Activated gamma-delta T cell treated with anti-CD3 and anti-CD28 coated beads, Interleukin-2, amount 50 U/mL, for 16 hours (primary cell): ENCODE results near the gene ARHGEF38.
"Not testable (repeated sequence)": the region's sequence is repeated elsewhere in the genome, so short reads cannot be mapped to it uniquely, and the experiment has no call there.

Experiments used
- DNase-seq: peaks from one replicate; pipeline ENCODE4 v3.0.0-alpha.2; 2020; ENCODE audit warnings: low read depth

Gene ARHGEF38

DNA sequence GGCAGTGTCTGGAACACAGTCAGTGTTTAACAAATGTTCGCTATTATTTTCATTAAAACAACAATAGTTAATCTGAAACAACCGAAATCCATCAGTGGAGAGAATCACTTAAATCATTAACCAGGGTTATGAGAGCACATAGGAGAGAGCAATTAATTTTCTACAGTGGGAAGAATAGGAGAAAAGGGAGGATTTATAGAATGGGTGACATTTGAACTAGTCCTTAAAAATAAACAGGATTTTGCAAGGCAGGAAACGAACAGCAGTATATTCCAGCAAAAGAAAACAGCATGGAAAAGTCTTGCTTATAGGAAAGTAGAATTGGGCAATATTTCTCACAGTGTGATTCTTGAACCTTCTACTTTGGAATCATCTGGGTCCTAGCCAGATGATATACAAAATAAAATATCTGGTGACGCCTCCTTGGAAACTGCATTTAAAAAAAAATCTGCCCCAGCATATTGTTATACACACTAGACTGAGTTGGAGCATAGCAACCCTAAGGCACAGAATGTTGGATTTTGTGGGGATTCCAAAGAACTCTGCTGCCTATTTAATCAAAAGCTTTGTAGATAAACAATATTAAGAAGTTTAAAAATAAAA lies 100.0 kb downstream of the ARHGEF38 start:
- DNase-seq: no peak

DNA sequence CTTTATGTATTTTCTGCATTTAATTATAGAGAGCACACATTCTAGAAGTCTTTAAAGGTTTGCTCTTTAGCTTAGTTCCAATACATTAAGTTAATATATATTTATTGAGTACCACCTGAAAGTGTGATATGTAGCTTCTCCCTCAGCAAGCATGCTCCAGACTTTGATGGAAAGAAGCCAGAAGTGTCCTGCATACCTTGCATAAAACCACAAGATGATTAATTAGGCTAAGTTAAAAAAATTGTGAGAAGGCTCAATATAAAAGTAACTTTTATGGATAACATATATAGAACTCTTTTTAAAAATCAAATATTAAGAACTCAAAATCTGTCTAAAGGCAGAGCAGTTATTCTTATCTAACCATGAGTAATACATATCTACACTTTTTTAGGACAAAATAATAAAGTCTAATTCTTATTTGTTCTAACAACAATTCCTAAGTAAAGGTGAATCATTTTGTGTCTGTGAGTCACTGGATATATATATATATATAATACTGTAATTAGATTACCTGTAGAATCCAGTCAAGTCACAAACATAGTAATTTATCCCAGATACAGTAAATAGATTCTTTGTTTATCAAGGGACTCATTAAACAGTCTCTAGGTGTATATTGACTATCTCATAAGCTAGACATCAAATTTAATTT lies 104.8 kb downstream of the ARHGEF38 start:
- DNase-seq: no peak

DNA sequence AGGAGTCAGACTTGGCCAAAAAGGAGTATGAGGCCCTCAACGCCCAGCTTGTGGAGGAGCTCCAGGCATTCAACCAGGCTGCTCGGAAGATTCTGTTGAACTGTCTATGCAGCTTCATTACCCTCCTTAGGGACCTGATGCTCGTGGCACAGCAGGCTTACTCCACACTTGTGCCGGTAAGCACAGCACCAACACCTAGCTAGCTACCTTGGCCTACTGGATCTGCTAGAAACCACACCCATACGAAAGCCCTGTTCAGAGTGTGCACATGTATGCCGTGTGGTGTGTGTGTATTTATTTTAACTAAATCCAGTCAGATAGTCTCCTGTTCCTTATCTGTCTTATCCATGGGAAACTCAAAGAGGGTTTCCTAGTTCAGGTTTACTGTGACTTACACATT lies 106.8 kb downstream of the ARHGEF38 start:
- DNase-seq: no peak

DNA sequence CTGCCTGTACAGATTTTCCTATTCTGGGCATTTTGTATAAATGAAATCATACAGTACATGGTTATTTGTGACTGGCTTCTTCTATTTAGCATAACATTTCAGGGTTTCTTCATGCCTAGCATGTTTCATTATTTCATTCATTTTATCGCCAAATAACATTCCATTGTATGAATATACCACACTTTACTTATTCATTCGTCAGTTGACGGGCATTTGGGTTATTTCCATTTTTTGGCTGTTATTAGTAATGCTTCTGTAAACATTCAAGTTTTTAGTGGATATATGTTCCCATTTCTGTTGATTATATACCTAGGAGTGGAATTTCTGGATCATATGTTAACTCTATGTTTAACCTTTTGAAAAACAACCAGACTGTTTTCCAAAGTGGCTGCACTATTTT lies 108.6 kb downstream of the ARHGEF38 start:
- DNase-seq: no peak

DNA sequence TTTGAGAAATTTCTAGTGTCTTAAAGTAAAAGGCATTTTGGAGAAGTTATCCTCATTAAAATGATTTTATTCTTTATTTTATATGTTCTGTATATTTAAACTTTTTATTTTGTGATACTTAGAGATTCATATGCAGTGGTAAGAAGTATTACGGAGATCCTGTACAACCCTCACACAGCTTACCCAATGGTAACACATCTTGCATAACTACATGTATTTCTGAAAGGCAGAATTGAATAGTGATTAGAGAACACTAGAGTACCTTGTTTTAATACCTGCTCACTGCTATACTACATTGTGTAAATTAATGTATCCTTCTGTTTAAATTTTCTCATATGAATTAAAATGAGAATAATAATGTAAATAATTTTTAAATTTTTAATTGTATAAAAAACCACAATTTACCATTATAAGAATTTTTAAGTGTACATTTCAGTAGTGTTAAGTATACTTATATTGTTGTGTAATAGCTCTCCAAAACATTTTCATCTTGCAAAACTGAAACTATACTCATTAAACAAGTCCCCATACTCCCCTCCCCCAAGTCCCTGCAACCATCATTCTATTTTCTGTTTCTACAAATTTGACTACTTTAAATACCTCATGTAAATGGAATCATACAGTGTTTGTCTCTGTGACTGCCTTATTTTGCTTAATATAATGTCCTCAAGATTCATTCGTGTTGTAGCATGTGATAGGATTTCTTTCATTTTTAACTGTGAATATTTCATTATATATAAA lies 110.7 kb downstream of the ARHGEF38 start:
- DNase-seq: no peak

DNA sequence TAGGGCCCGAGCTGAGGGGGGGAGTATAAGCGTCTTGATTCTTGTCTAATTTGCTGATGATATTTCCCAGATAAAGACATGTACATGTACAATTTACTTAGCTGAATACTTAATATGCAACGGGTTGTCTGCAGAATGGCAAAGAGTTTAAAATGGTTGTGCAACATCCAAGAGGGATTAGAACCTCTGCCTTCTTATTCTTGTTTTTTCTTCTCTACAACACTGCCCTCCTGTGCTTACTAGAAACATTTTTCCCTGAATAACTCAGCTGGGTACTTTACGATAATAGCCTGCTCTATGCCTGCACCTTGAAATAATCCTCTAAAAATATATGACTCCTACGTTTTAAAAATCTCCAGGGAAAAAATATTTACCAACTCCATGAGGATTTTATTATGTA lies 114.3 kb downstream of the ARHGEF38 start:
- DNase-seq: no peak

DNA sequence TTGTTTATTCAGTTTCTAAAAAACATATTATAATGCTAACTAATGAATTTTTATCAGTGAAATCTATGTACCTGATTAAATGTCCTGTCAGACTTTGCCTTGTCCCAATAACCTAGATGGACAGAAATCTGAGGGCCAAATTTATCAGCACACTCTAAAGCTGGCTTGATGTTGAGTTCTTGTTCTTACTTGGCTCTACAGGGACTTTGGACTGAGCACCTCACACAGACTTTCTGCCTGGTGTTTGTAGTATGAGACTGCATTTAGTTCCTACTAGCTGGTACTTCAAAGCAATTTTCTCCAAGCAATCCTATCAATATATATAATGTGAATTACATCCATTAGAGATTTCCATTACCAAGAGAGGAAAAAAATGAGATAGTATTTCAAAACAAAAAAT lies 118.3 kb downstream of the ARHGEF38 start:
- no peak for DNase-seq

DNA sequence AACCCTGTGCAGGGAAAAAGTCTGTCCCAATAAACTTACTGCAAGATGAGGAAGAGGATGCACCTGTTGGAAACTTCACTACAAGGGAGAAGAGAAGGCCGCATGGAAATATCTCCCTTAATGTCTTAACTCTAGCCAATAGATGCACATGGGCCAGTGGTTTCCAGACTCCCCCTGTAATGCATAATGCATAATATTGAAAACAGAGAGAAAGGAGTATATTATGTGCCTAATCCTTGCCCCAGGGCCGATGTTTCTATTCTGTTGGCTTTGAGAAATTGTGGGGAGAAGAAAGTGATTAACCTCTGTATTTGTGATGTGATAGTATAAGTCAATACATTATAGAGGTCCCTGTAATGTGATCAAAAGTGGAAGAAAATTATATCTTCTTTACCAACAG lies 118.9 kb downstream of the ARHGEF38 start:
- DNase-seq: no peak

DNA sequence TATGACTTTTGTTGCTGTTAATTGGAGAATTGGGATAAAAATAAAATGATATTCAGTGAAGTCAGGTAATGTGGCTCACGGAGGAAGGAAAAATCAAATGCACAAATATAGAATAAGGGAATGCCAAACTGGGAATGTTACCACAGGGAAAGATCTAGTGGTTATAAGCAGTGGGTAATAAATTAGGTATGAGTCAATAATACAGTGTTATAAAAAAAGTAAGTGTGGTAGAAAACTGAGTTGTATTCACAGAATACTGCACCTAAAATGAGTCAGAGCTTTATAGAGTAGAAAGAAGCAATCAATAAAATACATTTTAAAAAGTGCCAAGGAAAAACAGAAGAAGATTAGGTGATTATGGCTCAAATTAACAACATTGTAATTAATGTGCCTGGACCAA lies 121.6 kb downstream of the ARHGEF38 start:
- no peak for DNase-seq

DNA sequence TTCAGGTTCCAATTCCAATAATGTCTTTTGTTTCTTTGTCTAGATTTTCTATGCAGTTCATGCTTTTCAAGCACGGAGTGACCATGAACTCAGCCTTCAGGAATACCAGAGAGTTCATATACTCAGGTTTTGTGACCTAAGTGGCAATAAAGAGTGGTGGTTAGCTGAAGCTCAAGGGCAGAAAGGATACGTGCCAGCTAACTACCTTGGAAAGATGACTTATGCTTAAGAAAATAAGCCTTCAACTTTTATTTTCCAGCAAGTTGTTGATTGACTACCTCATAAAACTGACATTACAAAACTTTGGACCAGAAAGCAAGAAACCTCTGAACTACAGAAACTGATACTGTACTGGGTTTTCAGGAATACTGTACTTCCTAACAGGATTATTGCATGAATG lies 125.3 kb downstream of the ARHGEF38 start:
- no peak for DNase-seq

DNA sequence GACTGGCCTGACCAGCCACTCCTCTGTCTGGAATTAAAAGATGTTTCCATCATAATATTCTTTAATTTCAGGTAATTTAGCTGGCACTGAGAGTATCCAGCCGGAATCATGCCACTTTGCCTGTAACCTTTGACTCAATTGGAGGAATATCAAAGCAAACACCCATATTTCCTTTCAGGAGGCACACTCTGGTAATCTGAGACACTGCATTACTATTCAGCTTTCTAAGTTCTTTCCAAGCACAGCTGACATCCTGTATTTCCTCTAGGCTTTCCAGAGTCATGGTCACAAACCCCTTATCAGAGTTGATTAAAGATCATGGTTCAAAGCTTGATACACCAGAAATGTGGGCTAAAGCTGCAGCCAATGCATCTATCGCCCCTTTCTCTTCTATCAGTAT lies 126.8 kb downstream of the ARHGEF38 start:
- DNase-seq: no peak

DNA sequence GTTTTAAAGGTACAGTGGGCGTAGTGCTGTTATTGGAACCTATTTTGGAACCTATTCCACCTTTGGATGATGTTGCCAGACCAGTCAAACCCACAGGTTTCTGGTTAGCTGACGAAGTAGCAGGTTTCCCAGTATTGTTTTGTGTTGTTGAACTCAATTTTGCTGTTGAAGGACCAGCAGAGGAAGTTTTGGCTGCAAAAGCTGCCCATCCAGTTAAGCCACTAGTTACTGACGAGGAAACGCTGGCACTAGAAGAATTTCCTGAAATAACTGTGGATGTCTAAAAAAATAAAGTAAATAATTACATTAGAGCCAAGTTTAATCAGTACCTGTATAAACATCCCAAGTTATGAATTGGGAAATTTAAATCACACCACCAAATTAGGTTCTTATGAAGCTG lies 130.6 kb downstream of the ARHGEF38 start:
- no peak for DNase-seq

DNA sequence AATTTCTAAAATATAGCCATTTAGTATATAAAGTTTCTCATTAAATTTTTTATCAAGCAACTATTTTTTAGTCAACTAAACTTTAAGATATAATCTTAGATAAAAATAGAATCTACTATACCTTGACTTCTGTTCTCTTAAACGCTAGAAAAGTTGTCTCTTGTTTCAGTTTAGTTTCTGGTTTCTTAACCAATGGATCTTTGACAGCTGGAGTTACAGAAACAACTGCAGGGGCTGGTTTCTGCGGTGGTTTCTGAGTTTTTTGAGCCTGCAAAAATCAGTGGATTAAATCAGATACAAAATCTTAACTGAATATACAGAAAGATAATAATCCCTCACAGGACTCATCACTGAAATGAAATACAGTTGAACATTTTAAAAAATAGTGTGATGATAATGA lies 134.2 kb downstream of the ARHGEF38 start:
- DNase-seq: no peak

DNA sequence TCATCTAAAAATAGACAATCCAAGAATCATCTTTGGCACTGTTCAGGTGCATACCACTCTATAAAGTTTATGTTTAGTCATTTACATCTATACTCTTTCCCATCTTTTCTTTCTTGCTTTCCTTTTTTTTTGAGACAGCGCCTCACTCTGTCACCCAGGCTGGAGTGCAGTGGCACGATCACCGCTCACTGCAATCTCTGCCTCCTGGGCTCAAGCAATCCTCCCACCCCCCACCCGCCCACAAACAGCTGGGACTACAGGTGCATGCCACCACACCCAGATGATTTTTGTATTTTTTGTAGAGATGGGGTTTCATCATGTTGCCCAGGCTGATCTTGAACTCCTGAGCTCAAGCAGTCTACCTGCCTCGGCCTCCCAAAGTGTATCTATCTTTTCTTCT lies 142.4 kb downstream of the ARHGEF38 start:
- not testable (repeated sequence) for DNase-seq

DNA sequence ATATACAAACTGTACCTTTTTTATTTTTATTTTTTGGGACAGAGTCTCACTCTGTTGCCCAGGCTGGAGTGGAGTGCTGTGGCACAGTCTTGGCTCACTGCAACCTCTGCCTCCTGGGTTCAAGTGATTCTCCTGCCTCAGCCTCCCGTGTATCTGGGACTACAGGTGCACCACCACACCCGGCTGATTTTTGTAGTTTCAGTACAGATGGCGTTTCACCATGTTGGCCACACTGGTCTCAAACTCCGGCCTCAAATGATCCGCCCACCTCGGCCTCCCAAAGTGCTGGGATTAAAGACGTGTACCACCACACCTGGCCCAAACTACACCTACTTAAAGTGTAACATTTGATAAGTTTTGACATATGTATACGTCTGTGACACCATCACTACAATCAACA lies 143.4 kb downstream of the ARHGEF38 start:
- DNase-seq: not testable (repeated sequence)

DNA sequence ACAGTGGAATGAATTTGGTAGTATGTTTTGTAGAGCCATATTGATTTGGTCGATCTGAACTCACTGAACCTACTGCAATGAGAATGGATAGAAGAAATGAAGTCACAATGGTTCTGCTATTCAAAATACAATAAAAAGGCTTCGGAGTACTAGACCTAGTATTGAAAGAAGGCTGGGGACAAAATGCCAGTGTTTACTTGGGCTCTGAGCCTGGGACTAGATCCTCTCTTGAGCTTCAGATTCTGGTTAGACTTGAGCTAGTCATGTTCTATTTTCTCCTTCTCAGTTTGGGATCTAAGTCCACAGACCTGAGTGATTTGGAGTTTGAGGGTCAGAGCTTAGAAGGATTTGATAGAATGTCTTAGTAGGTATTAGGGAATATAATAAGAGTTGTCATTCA lies 146.2 kb downstream of the ARHGEF38 start:
- no peak for DNase-seq

DNA sequence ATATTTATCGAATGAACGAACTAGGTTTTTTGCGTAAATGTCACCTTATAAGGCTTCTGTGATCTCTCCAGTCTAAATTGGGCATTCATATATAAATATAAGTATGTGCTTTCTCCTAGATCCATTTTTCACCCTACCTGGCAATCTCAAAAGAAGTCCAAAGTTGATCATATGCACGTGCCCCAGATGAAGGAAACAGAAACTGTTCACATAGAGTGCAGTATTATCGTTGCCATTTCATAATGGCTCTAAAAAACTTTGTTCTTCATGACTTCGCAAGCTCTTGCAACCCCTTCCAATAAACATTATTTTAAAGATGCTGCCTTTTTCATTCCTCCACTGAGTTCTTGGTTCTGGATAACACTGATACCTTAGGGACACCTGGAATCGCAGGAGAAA lies 155.4 kb downstream of the ARHGEF38 start:
- no peak for DNase-seq

DNA sequence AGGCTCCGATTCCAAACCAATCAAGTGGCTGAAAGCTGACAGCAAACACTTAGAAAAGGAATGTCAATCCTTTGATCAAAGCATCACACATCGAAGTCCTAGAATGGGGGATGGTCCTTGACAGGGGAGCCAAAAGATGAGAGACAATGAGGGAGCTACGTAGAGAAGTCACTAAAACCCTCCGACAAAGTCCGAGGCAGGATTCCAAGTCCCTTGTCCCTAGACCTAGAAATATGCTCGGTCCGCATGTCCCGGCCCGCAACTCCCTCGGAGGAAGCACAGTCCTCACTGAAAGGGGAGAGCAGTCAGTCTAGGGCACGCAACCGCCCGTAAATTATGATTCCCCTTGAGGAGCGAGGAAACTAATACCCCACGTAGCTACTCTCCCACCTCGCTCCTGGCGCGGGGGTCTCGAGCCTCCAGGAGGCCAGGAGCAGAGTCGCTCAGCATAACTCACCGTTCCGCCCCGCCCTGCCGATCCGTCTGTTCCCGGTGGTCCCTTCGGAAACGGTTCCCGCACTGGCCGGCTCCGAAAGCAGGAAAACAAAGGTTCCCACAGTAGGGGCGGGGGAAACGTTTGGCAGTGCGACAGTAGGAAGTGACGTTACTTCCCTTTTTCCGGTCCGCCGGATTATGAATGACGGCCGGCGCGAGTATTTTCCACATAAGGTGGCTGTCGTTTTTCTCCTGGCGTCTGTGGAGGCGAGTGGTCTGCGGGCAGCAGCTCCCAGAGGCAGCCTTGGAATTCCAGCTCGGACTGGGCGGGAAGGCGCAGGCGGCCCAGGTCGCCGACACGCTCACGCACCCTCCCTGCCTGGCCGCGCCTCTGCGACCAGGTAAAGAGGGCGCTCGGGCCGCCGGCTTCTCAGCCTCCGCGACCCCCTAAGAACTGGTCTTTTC lies 156.0 kb downstream of the ARHGEF38 start, which contains the start of the genes GSTCD and INTS12:
GSTCD (plus strand) TSS at position 604 of the 900 bp plus-strand sequence. CDS start 8,830 bp downstream, outside the sequence.
INTS12 (minus strand) TSS at position 509 of the 900 bp plus-strand sequence. CDS start 8,684 bp downstream, outside the sequence.
- peak; percentile 78 for DNase-seq

DNA sequence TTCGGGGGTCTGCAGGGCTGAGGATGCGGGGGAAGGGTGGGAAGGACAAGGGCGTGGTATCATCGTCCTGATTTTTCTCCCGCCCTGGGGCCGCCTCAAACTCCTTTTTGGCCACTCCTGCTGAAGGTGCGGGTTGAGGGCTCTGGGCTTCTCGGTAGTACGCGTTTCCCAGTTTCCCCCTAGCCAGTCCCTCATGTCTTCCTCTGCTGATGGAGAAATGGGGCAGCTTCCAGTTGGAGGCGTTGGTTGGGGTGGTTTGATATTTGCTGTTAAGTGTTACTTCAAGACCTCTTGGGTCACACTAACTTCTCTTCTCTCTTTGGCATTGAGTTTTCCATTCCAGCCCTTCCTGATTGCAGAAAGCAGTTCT lies 156.6 kb downstream of the ARHGEF38 start:
- DNase-seq: no peak

DNA sequence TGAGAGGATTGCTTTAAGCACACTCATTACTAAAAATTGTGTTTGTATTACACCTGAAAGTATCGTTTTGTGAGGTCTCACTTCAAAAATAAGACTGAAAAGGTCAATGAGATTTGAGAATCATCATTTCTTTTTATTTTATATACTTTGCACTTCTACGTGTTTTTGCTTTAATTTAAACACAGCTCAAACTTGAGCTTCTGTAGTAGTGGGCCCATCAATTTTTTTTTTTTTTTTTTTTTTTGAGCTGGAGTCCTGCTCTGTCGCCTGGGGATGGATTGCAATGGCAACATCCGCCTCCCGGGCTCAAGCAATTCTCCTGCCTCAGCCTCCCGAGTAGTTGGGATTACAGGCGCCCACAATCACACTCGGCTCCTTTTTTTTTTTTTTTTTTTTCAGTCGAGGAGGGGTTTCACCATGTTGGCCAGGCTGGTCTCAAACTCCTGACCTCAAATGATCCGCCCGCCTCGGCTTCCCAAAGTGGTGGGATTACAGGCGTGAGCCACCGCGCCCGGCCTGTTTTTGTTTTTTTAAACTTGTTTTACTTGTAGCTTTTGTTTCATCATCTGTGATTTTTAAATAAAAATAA lies 157.7 kb downstream of the ARHGEF38 start:
- no peak for DNase-seq

DNA sequence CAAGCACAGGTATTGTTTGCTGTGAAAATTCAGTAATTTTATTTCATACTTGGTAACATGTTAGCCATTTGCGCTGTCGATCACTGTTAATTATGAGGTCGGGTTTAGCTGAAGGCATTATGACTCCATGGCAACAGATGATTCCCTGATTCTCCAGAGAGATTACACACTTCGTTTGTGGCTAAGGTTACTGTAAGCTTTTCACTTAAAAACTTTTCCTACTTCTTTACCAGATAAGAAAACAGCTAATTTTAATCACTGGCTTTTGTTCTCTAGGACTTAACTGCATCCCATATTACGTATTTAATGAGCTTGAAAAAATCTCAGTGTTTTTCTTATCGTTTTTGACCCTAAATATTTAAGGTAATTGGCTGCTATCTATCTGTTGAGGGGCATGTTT lies 158.3 kb downstream of the ARHGEF38 start:
- no peak for DNase-seq

DNA sequence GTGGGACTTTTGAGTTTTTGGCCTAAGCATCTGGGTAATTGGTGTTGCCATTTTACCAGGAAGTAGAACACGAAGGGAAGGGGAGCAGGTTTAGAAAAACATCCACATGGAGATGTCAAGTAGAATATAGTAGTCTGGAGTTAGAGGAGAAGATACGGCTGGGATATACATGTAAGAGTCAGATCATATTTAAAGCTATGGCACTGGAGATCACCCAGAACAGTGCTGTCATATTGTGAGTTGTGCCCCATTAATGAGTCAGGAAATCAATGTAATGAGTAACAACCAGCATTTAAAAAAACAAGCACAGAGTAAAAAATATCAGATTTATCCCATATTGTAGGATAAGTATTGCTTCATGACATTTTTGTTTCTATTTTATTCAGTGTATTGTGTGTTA lies 160.3 kb downstream of the ARHGEF38 start:
- no peak for DNase-seq
